IPS DF 6.9 (cell line): Measurements from ENCODE around the gene SPAG4.

Experiments used
- DNase-seq: peaks from one replicate; pipeline ENCODE4 v3.0.0-alpha.2; 2013; ENCODE audit warnings: low read depth, low spot score
- H3K27ac ChIP-seq: one replicate; pipeline ENCODE4 v1.5.1; 2013; ENCODE audit warnings: low read length, control low read depth
- H3K27me3 ChIP-seq: 2 replicates; pipeline ENCODE4 v1.6.1; 2013; ENCODE audit warnings: mild to moderate bottlenecking, low read length; ENCODE audit not compliant: control insufficient read depth, insufficient read depth
- H3K36me3 ChIP-seq: 2 replicates; pipeline ENCODE4 v1.6.1; 2013; ENCODE audit warnings: low read length; ENCODE audit not compliant: control insufficient read depth, insufficient read depth
- H3K4me1 ChIP-seq: 2 replicates; pipeline ENCODE4 v1.6.1; 2013; ENCODE audit warnings: low read length; ENCODE audit not compliant: control insufficient read depth, insufficient read depth
- H3K4me3 ChIP-seq: 2 replicates; pipeline ENCODE4 v1.5.1; 2013; ENCODE audit warnings: mild to moderate bottlenecking, low read length
- H3K9me3 ChIP-seq: 2 replicates; pipeline ENCODE4 v1.6.1; 2013; ENCODE audit warnings: low read length, inconsistent platforms; ENCODE audit not compliant: control insufficient read depth, insufficient read depth
- WGBS: extraction: QIAGEN DNeasy Blood & Tissue Kit; methylation state at CpG from one replicate; pipeline ENCODE4 v1.1.7; 2013; ENCODE audit warnings: mixed read lengths, missing lambda C conversion rate; ENCODE audit not compliant: insufficient read length, insufficient coverage; 5-methylcytosine and 5-hydroxymethylcytosine counted together

SPAG4 gene

GRCh38 chr20:35607003-35607735 lies 8.5 kb upstream of the SPAG4 start:
- peaks cover 3% of the 10 kb centered on the region; the same call in 1 of the 2 replicates for H3K27me3 ChIP-seq
- H3K27ac ChIP-seq = no peak overlapping the region
- DNase-seq = no peak
- H3K9me3 ChIP-seq = no peaks in the 10 kb centered on the region
- H3K4me3 ChIP-seq = no peak overlapping the region
- WGBS = no CpG with 5 or more reads among the region's 14 CpGs
- H3K36me3 ChIP-seq = no peaks in the 10 kb centered on the region
- H3K4me1 ChIP-seq = no peaks in the 10 kb centered on the region

GRCh38 chr20:35610833-35611427 lies 4.7 kb upstream of the SPAG4 start:
- no CpG with 5 or more reads among the region's 9 CpGs for WGBS
- DNase-seq = no peak
- Histone ChIP-seq H3K4me1 (no peaks in the 10 kb centered on the region), H3K27me3 (no peaks in the 10 kb centered on the region), H3K36me3 (no peaks in the 10 kb centered on the region), H3K4me3 (no peak overlapping the region), H3K27ac (no peak overlapping the region), H3K9me3 (no peaks in the 10 kb centered on the region)

GRCh38 chr20:35611482-35611881 lies 4.1 kb upstream of the SPAG4 start:
- H3K36me3 ChIP-seq = no peaks in the 10 kb centered on the region
- no peak for DNase-seq
- H3K4me1 ChIP-seq = no peaks in the 10 kb centered on the region
- no peak overlapping the region for H3K27ac ChIP-seq
- no peaks in the 10 kb centered on the region for H3K9me3 ChIP-seq
- no peak overlapping the region for H3K4me3 ChIP-seq
- WGBS = no CpG with 5 or more reads among the region's 2 CpGs
- no peaks in the 10 kb centered on the region for H3K27me3 ChIP-seq

- Histone ChIP-seq H3K4me1 (peaks cover 8% of the 10 kb centered on the region), H3K4me3 (peak overlapping the region; percentile 30; the same call in 1 of the 2 replicates), H3K27me3 (no peaks in the 10 kb centered on the region), H3K36me3 (no peaks in the 10 kb centered on the region), H3K9me3 (no peaks in the 10 kb centered on the region), H3K27ac (no peak overlapping the region)
- no CpG with 5 or more reads among the region's 57 CpGs for WGBS
- DNase-seq = no peak
Observed at GRCh38 chr20:35616465-35617396, 1.1 kb downstream of the SPAG4 start.

- Histone ChIP-seq H3K9me3 (no peaks in the 10 kb centered on the region), H3K4me1 (peaks cover 8% of the 10 kb centered on the region), H3K36me3 (no peaks in the 10 kb centered on the region), H3K27me3 (no peaks in the 10 kb centered on the region), H3K27ac (no peak overlapping the region), H3K4me3 (peak overlapping the region; percentile 28; the same call in 1 of the 2 replicates)
- no peak for DNase-seq
- no CpG with 5 or more reads among the region's 22 CpGs for WGBS
Observed at GRCh38 chr20:35617397-35618262, 2.0 kb downstream of the SPAG4 start.

GRCh38 chr20:35618263-35619131 lies 2.9 kb downstream of the SPAG4 start:
- WGBS = no CpG with 5 or more reads among the region's 35 CpGs
- H3K27ac ChIP-seq = no peak overlapping the region
- no peaks in the 10 kb centered on the region for H3K27me3 ChIP-seq
- peaks cover 8% of the 10 kb centered on the region for H3K4me1 ChIP-seq
- no peak for DNase-seq
- no peaks in the 10 kb centered on the region for H3K36me3 ChIP-seq
- H3K9me3 ChIP-seq = no peaks in the 10 kb centered on the region
- H3K4me3 ChIP-seq = peak overlapping the region; percentile 57; the same call in 1 of the 2 replicates

GRCh38 chr20:35619196-35620095 lies 3.8 kb downstream of the SPAG4 start:
- Histone ChIP-seq H3K4me3 (peak overlapping the region; percentile 57; the same call in 1 of the 2 replicates), H3K27me3 (no peaks in the 10 kb centered on the region), H3K36me3 (no peaks in the 10 kb centered on the region), H3K9me3 (no peaks in the 10 kb centered on the region), H3K27ac (no peak overlapping the region), H3K4me1 (peaks cover 8% of the 10 kb centered on the region)
- no peak for DNase-seq
- no CpG with 5 or more reads among the region's 49 CpGs for WGBS

- Histone ChIP-seq H3K27me3 (no peaks in the 10 kb centered on the region), H3K4me1 (peaks cover 8% of the 10 kb centered on the region), H3K9me3 (no peaks in the 10 kb centered on the region), H3K36me3 (peaks cover 7% of the 10 kb centered on the region), H3K4me3 (no peak overlapping the region), H3K27ac (no peak overlapping the region)
- WGBS = no CpG with 5 or more reads among the region's 11 CpGs
- no peak for DNase-seq
Observed at GRCh38 chr20:35620818-35621559, 5.4 kb downstream of the SPAG4 start.
